GM08714 (cell line): ENCODE measurements around the gene LDLRAP1.

Experiments used
- H3K4me3 ChIP-seq: fragments of 200-500 bp; sonication (Bioruptor generic); 2 replicates; pipeline ENCODE4 v1.5.1; 2014; ENCODE audit warnings: mild to moderate bottlenecking, low read length, inconsistent platforms
- ZNF274 ChIP-seq: IDR thresholded peaks from 2 replicates; pipeline ENCODE4 v1.6.1; 2012; ENCODE audit warnings: mild to moderate bottlenecking, low read depth, low read length

The LDLRAP1 gene

GRCh38 chr1:25544819-25545218 lies 1.4 kb downstream of the LDLRAP1 start:
- H3K4me3 ChIP-seq, result peak overlapping the region; percentile 81; the same call in 1 of the 2 replicates
- no peak for TF ChIP-seq ZNF274

DNA sequence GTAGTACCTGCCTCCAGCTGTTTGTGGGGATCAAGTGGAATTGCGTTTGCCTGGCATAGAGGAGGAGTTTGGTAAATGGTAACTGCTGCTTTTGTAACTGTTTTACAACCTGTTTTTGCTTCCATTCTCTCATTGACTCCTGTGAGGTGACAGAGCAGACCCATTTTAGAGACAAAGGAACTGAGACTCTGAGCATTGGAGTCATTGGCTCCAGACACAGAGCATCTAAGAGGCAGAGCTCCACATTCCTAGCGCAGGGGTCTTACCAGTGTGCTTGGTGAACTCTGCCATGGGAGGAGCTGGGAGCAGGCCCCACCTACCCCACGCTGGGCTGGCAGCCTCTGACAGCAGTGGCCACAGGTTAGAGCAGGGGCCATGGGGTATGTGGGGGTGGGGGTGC lies 2.4 kb downstream of the LDLRAP1 start:
- no peak for TF ChIP-seq ZNF274
- H3K4me3 ChIP-seq, result no peak overlapping the region

GRCh38 chr1:25546193-25546592 lies 2.8 kb downstream of the LDLRAP1 start:
- TF ChIP-seq ZNF274, result no peak

GRCh38 chr1:25548601-25549000 lies 5.2 kb downstream of the LDLRAP1 start:
- peak overlapping the region; percentile 5; the same call in 1 of the 2 replicates for H3K4me3 ChIP-seq
- TF ChIP-seq ZNF274, result no peak

More at GRCh38 chr1:25546193-25546592, 2.8 kb downstream of the LDLRAP1 start:
- no peak overlapping the region for H3K4me3 ChIP-seq

GRCh38 chr1:25549273-25550154 lies 6.1 kb downstream of the LDLRAP1 start:
- no peak for TF ChIP-seq ZNF274
- peak overlapping the region; percentile 34; the same call in 1 of the 2 replicates for H3K4me3 ChIP-seq

DNA sequence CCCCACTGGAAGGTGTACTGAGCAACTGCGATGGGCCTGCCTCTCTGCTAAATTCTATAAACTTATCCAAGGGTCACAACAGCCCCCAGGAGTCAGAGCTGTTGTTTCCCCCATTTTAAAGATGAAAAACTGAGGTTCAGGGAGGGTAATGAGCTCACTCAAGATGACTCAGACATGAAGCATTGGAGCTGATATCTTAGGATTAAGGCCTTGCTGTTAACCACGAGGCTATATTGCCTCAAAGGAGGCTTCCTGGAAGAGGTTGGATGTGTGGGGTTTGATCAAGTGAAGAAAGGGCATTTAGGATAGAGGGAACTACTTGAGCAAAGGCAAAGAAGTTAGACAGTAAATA lies 6.7 kb downstream of the LDLRAP1 start:
- H3K4me3 ChIP-seq, result peak overlapping the region; percentile 25; the same call in 1 of the 2 replicates

GRCh38 chr1:25550683-25551310 lies 7.4 kb downstream of the LDLRAP1 start:
- no peak for TF ChIP-seq ZNF274
- peak overlapping the region; percentile 25; the same call in 1 of the 2 replicates for H3K4me3 ChIP-seq

More for the DNA sequence above, 6.7 kb downstream of the LDLRAP1 start:
- no peak for TF ChIP-seq ZNF274

GRCh38 chr1:25553749-25554429 lies 10.5 kb downstream of the LDLRAP1 start:
- TF ChIP-seq ZNF274, result no peak
- H3K4me3 ChIP-seq, result no peak overlapping the region

- no peak for TF ChIP-seq ZNF274
- H3K4me3 ChIP-seq, result no peak overlapping the region
Measured at GRCh38 chr1:25554430-25554780, 11.0 kb downstream of the LDLRAP1 start.

GRCh38 chr1:25554886-25555752 lies 11.7 kb downstream of the LDLRAP1 start:
- no peak overlapping the region for H3K4me3 ChIP-seq
- no peak for TF ChIP-seq ZNF274

GRCh38 chr1:25555753-25556092 lies 12.3 kb downstream of the LDLRAP1 start:
- TF ChIP-seq ZNF274, result no peak
- H3K4me3 ChIP-seq, result no peak overlapping the region

GRCh38 chr1:25556132-25556670 lies 12.8 kb downstream of the LDLRAP1 start:
- no peak for TF ChIP-seq ZNF274
- no peak overlapping the region for H3K4me3 ChIP-seq

GRCh38 chr1:25556791-25557476 lies 13.5 kb downstream of the LDLRAP1 start:
- TF ChIP-seq ZNF274, result no peak
- no peak overlapping the region for H3K4me3 ChIP-seq

- TF ChIP-seq ZNF274, result no peak
- no peak overlapping the region for H3K4me3 ChIP-seq
Measured at GRCh38 chr1:25557543-25557942, 14.1 kb downstream of the LDLRAP1 start.
